IPS-20b (cell line): Measurements from ENCODE around the gene OR5AU1.
"Not testable (repeated sequence)": the region's sequence is repeated elsewhere in the genome, so short reads cannot be mapped to it uniquely, and the experiment has no call there.

ENCODE experiments used
- H3K27ac ChIP-seq: one replicate; pipeline ENCODE4 v1.5.1; 2013; ENCODE audit warnings: low read length
- H3K27me3 ChIP-seq: 2 replicates; pipeline ENCODE4 v1.6.1; 2013; ENCODE audit warnings: mild to moderate bottlenecking, low read length, inconsistent platforms; ENCODE audit not compliant: insufficient read depth
- H3K36me3 ChIP-seq: 2 replicates; pipeline ENCODE4 v1.6.1; 2013; ENCODE audit warnings: low read depth, mild to moderate bottlenecking, inconsistent platforms, low read length, moderate library complexity; ENCODE audit not compliant: insufficient read depth
- H3K4me1 ChIP-seq: 2 replicates; pipeline ENCODE4 v1.6.1; 2013; ENCODE audit warnings: mild to moderate bottlenecking, control low read depth, inconsistent platforms, low read length, moderate library complexity; ENCODE audit not compliant: insufficient read depth
- H3K4me3 ChIP-seq: 2 replicates; pipeline ENCODE4 v1.5.1; 2013; ENCODE audit warnings: mild to moderate bottlenecking, low read length, inconsistent platforms
- H3K9ac ChIP-seq: 2 replicates; pipeline ENCODE4 v1.6.1; 2013; ENCODE audit warnings: low read depth, mild to moderate bottlenecking, inconsistent platforms, low read length, moderate library complexity
- H3K9me3 ChIP-seq: 2 replicates; pipeline ENCODE4 v1.6.1; 2013; ENCODE audit warnings: mild to moderate bottlenecking, low read depth, low read length, inconsistent platforms; ENCODE audit not compliant: insufficient read depth

Gene OR5AU1

DNA sequence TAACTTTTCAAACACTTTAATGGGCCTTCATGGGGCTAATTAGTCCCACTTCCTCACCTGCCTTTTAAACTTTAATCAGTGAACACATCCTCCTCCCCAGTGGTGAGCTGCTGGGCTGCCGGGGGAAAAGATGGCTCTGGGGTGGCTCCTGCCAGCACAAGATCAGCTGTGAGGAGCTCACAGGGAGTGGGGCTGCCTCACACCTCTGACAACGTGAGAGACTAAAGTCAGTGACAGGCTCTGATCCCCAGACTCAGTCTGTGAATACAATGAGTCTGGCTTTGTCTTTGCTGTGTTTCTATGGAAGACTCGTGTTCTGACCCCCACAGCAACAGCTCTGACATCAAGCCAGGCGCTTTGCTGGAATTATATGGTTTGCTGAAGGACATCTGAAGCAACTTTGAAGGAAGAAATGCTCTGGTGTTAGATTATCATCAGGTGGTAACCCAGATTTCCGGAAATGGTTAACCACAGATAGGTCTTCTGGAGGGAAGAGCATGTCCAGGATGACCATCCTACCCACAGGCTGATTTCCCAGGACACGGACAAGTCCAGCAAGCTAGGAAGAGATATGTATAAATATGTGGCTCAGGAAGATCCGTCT, 9.2 kb upstream of the OR5AU1 start:
- not testable (repeated sequence) for H3K27me3 ChIP-seq

GRCh38 chr14:21163871-21164291, 8.0 kb upstream of the OR5AU1 start:
- H3K36me3 ChIP-seq: no peaks in the 10 kb centered on the region
- H3K27ac ChIP-seq: no peak overlapping the region
- H3K9me3 ChIP-seq: no peaks in the 10 kb centered on the region
- no peak overlapping the region for H3K9ac ChIP-seq
- H3K4me1 ChIP-seq: no peaks in the 10 kb centered on the region
- H3K27me3 ChIP-seq: no peaks in the 10 kb centered on the region
- H3K4me3 ChIP-seq: no peak overlapping the region

More for the DNA sequence above, 9.2 kb upstream of the OR5AU1 start:
- H3K36me3 ChIP-seq, H3K4me3 ChIP-seq, H3K9ac ChIP-seq, H3K27ac ChIP-seq, H3K9me3 ChIP-seq, H3K4me1 ChIP-seq: not testable (repeated sequence)

DNA sequence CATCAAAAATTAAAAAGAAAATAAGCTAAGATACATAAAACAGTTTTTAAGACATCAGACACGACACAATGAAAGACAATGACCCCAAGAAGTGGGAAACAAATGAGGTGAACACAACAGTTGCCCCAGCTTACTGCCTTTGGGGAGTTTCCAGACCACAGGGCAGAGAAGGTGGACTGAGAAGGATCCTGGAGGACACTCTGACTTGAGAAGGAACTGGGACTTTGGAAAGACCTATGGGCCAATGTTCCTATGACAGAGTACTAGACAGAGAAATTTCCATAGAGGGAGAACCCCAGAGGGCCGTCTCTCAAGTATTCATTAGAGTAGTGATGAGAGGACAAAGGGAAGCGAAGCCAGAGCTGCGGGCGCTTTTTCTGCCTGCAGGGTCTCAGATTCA, 6.2 kb upstream of the OR5AU1 start:
- Histone ChIP-seq H3K4me3 (no peak overlapping the region), H3K4me1 (no peaks in the 10 kb centered on the region), H3K27me3 (peaks cover under 1% of the 10 kb centered on the region; the same call in 1 of the 2 replicates), H3K9me3 (no peaks in the 10 kb centered on the region), H3K9ac (no peak overlapping the region), H3K36me3 (no peaks in the 10 kb centered on the region), H3K27ac (no peak overlapping the region)

DNA sequence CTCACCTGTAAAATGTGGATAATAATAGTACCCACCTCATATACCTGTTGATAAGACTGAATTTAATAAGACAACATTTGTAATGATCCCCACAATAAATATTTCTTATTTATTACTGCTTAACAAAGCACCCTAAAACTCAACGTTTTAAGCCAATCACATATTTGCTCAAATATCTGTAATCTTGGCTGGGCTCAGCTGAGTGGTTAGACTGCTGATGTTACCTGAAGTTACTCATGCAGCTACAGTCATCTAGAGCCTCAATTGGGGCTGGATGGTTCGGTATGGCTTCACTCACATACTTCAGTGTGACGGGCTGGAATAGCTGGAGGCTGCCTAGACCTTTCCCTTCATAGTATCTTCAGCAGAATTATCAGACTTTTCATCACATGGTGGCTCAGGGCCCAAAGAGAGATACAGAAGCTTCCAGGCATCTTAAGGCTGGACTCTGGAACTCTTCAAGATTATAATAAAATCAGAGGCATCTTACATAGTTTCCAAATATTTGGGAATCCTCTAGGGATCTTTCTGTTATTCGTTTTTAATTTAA, 4.3 kb upstream of the OR5AU1 start:
- Histone ChIP-seq H3K36me3 (no peaks in the 10 kb centered on the region), H3K27me3 (peaks cover 19% of the 10 kb centered on the region; the same call in 1 of the 2 replicates), H3K9me3 (no peaks in the 10 kb centered on the region), H3K27ac (no peak overlapping the region), H3K9ac (no peak overlapping the region), H3K4me1 (no peaks in the 10 kb centered on the region), H3K4me3 (no peak overlapping the region)

DNA sequence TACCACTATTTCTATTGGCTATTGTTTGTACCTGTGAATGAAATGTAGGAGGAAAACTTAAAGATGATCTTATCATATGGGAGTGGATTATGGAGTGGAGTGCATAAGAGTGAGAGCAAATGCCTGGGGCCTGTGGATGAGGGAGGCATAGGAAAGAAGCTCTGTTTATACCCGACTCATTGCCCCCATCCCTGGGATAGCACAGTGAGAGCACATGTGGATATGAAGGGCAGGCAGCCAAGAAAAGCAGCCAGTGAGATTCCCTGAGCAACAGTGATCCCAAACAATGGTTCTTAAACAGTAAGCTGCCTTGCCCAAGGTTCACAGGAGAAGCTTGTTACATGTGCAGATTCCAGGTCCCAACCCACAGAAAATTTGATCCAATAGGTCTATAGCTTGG, 2.3 kb upstream of the OR5AU1 start:
- not testable (repeated sequence) for H3K9ac ChIP-seq, H3K36me3 ChIP-seq, H3K9me3 ChIP-seq, H3K4me3 ChIP-seq, H3K27ac ChIP-seq, H3K4me1 ChIP-seq
- H3K27me3 ChIP-seq: peaks cover 22% of the 10 kb centered on the region; the same call in 1 of the 2 replicates

GRCh38 chr14:21149641-21150367, 6.1 kb downstream of the OR5AU1 start:
- Histone ChIP-seq H3K4me1 (no peaks in the 10 kb centered on the region), H3K36me3 (no peaks in the 10 kb centered on the region), H3K27ac (no peak overlapping the region), H3K27me3 (peaks cover under 1% of the 10 kb centered on the region; the same call in 1 of the 2 replicates), H3K4me3 (no peak overlapping the region), H3K9ac (no peak overlapping the region), H3K9me3 (no peaks in the 10 kb centered on the region; the same call in 1 of the 2 replicates)

GRCh38 chr14:21145437-21145836, 10.4 kb downstream of the OR5AU1 start:
- Histone ChIP-seq H3K4me1 (no peaks in the 10 kb centered on the region), H3K4me3 (no peak overlapping the region), H3K27ac (no peak overlapping the region), H3K36me3 (no peaks in the 10 kb centered on the region), H3K9me3 (no peaks in the 10 kb centered on the region; the same call in 1 of the 2 replicates), H3K9ac (no peak overlapping the region), H3K27me3 (no peaks in the 10 kb centered on the region)

GRCh38 chr14:21142357-21142756, 13.5 kb downstream of the OR5AU1 start:
- H3K27ac ChIP-seq: no peak overlapping the region
- H3K9ac ChIP-seq: no peak overlapping the region
- H3K4me1 ChIP-seq: no peaks in the 10 kb centered on the region
- no peaks in the 10 kb centered on the region for H3K27me3 ChIP-seq
- H3K4me3 ChIP-seq: no peak overlapping the region
- no peaks in the 10 kb centered on the region; the same call in 1 of the 2 replicates for H3K9me3 ChIP-seq
- H3K36me3 ChIP-seq: no peaks in the 10 kb centered on the region

DNA sequence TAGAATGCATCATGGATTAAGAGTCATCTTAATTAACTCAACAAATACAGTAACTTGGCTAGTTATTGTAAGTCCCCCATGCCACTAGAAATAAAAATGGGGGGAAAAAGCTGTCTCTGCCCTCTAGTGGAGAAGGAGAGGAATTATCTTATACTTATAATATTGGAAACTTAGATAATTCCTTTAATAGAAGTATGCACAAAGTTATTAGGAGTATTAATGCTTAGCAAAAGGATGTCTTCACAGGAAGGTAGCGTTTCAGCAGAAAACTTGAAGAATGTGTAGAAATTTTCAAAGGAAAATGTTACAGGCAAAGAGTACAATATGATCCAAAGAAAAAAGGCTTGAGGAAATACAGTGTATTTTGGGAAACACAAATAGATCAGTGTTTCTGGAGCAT, 19.8 kb downstream of the OR5AU1 start:
- Histone ChIP-seq H3K36me3 (no peaks in the 10 kb centered on the region), H3K9me3 (no peaks in the 10 kb centered on the region), H3K27me3 (no peaks in the 10 kb centered on the region), H3K4me3 (no peak overlapping the region), H3K4me1 (peaks cover 6% of the 10 kb centered on the region; the same call in 1 of the 2 replicates), H3K27ac (no peak overlapping the region), H3K9ac (no peak overlapping the region)

- H3K4me1 ChIP-seq: peaks cover 6% of the 10 kb centered on the region; the same call in 1 of the 2 replicates
- H3K9me3 ChIP-seq: no peaks in the 10 kb centered on the region
- H3K27ac ChIP-seq: no peak overlapping the region
- no peak overlapping the region; the same call in 1 of the 2 replicates for H3K4me3 ChIP-seq
- no peaks in the 10 kb centered on the region for H3K36me3 ChIP-seq
- H3K9ac ChIP-seq: no peak overlapping the region
- H3K27me3 ChIP-seq: no peaks in the 10 kb centered on the region
Observed at GRCh38 chr14:21133901-21134300, 22.0 kb downstream of the OR5AU1 start.

DNA sequence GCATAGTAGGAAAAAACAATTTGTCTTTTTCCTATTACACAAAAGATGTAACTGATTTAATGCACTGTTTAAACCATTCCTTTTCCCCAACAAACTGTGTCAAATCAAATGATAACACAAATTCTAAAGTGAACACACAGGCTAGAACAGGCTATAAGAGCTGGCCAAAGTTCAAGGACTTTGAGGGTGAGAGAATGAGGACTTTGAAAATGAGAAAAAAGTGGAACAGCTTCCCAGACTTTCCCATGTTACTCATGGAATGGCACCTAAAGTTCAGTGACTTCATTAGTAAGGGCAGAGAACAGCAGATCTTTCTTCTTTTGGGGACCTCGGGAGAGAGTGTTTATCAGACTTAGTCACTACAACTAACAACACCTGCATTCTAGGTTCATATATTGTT, 32.4 kb downstream of the OR5AU1 start:
- Histone ChIP-seq H3K4me1 (no peaks in the 10 kb centered on the region), H3K27me3 (no peaks in the 10 kb centered on the region), H3K36me3 (no peaks in the 10 kb centered on the region), H3K4me3 (no peak overlapping the region), H3K9ac (no peak overlapping the region), H3K27ac (no peak overlapping the region), H3K9me3 (no peaks in the 10 kb centered on the region)

DNA sequence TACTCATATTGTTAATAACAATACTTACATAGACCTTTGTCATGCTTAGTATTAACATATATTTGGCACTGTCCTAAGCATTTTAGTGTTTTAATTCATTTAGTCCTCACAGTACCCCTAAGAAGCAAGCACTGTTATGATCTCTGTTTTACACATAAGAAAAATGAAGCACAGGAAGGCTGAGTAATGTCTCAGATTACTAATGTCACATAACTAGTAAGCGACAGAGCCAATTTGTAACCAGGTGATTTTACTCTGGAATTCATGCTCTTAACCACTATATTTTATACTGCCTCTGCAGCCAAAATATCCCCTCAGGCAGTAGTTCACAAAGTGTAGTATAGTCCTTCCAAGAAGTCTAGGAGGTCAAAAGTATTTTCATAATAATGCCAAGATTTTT, 34.7 kb downstream of the OR5AU1 start:
- no peaks in the 10 kb centered on the region for H3K36me3 ChIP-seq
- H3K9me3 ChIP-seq: no peaks in the 10 kb centered on the region
- H3K9ac ChIP-seq: no peak overlapping the region
- no peak overlapping the region for H3K4me3 ChIP-seq
- no peaks in the 10 kb centered on the region for H3K4me1 ChIP-seq
- no peaks in the 10 kb centered on the region for H3K27me3 ChIP-seq
- no peak overlapping the region for H3K27ac ChIP-seq
